A549 (cell line): ENCODE measurements around the gene DLK2.

Source experiments
- POLR2A ChIP-seq: IDR thresholded peaks from 2 replicates; pipeline ENCODE4 v1.6.1; 2012; ENCODE audit warnings: mild to moderate bottlenecking, low read length
- RNF2 ChIP-seq: fragments of 200-600 bp; sonication (generic); IDR thresholded peaks from 2 replicates; pipeline ENCODE4 v1.6.1; 2016; ENCODE audit warnings: low read depth, mild to moderate bottlenecking, antibody characterized with exemption, moderate library complexity, borderline replicate concordance
- TP53 ChIP-seq: fragments of 250-450 bp; sonication (Bioruptor Pico); IDR thresholded peaks from 2 replicates; pipeline ENCODE4 v1.5.0; 2021; ENCODE audit warnings: mild to moderate bottlenecking, moderate library complexity
- TF ChIP-seq, protein P1 (sequence below): fragments of >200 bp; sonication (Bioruptor Twin); formaldehyde crosslinking; IDR thresholded peaks from 3 replicates; pipeline ENCODE4 v1.5.1; 2016

DNA sequence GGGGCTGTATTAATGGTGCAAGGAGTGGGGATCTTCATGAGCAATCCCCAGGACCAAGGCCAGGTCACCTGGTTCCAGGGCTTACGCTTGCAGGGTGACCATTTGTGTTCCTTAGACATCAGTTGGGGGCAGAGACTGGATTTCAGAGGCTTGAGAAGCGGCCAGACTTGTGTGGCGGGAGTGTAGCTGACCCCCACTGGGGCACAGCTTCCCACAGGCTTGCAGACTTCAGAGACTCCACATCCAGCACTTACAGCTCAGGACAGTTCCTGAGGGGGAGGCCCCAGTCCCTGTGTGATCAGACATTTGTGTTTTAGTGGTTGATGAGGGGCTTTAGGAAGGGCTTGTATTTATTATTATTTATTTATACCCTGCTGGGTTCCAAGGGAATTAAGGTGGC, 37.3 kb upstream of the DLK2 start:
- TF ChIP-seq, protein P1, sequence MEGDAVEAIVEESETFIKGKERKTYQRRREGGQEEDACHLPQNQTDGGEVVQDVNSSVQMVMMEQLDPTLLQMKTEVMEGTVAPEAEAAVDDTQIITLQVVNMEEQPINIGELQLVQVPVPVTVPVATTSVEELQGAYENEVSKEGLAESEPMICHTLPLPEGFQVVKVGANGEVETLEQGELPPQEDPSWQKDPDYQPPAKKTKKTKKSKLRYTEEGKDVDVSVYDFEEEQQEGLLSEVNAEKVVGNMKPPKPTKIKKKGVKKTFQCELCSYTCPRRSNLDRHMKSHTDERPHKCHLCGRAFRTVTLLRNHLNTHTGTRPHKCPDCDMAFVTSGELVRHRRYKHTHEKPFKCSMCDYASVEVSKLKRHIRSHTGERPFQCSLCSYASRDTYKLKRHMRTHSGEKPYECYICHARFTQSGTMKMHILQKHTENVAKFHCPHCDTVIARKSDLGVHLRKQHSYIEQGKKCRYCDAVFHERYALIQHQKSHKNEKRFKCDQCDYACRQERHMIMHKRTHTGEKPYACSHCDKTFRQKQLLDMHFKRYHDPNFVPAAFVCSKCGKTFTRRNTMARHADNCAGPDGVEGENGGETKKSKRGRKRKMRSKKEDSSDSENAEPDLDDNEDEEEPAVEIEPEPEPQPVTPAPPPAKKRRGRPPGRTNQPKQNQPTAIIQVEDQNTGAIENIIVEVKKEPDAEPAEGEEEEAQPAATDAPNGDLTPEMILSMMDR = no peak
- TF ChIP-seq RNF2 (no peak), POLR2A (no peak), TP53 (CRISPR knock-in tag) (no peak)
